ENCODE data around the gene TM7SF3. TPM values are rescaled to one million over a fixed set of nuclear protein-coding genes. Genes with fewer than 3 reads are reported as not detected.
A peak's percentile ranks its signal among the peaks of the same experiment; 100 is the strongest.

TM7SF3 gene, protein sequence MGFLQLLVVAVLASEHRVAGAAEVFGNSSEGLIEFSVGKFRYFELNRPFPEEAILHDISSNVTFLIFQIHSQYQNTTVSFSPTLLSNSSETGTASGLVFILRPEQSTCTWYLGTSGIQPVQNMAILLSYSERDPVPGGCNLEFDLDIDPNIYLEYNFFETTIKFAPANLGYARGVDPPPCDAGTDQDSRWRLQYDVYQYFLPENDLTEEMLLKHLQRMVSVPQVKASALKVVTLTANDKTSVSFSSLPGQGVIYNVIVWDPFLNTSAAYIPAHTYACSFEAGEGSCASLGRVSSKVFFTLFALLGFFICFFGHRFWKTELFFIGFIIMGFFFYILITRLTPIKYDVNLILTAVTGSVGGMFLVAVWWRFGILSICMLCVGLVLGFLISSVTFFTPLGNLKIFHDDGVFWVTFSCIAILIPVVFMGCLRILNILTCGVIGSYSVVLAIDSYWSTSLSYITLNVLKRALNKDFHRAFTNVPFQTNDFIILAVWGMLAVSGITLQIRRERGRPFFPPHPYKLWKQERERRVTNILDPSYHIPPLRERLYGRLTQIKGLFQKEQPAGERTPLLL
- 10 to 100 TPM; 40.2 to 60.0 (median 56.1) TPM for total RNA-seq

DNA sequence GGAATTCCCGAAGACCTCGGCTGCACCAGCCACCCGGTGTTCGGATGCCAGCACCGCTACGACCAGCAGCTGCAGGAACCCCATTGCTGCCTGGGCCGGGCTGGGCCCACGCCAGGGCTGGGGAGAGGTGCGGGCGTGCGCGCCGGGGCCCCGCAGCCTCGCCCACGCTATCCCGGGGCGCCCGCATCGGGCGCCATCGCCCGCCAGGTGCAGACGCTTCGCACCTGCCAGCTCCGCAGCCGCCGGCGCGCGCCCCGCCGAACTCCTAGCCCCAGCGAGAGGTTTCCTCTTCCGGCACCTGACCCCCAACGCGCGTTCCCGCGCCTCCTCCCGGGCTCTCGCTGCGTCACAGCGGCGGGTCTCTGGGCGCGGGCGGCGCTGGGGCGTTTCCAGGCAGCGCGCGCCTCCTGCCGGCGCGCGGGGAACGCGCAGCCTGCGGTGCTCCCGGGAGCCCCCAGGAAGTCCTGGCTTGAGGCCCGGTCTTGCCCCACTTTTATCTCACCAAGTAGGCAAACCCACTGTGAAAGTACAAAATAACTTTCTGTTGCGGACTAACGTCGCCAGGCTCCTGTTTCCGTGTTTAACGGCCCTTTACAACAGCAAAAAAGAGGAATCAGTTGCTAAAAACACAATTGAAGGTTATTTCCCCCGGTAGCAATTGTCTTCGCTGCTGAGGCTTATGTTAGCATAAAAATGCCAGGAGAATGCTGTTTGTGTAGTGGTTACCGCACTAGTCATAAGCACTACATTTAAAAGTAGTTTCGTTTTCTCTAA lies at the start of gene TM7SF3:
TM7SF3 (minus strand) TSS at position 300 of the 774 bp plus-strand sequence; CDS start at position 84, 216 bp downstream.
- Histone ChIP-seq H3K27ac (peak within 1 kb of the TSS; percentile 94 to 96), H3K4me3 (peak within 1 kb of the TSS; percentile 87 to 89 (median 88)), H3K4me1 (peaks cover 0 to 3% of the 10 kb centered on the region in 2 donors), H3K27me3 (no peaks in the 10 kb centered on the region), H3K9me3 (no peaks in the 10 kb centered on the region), H3K36me3 (no peaks in the 10 kb centered on the region)
- TF ChIP-seq POLR2AphosphoS5 (IDR thresholded peaks at IDR 0.05) (peak; percentile 58 to 74 (median 69)), POLR2A (IDR thresholded peaks at IDR 0.05) (no peak)
- TF ChIP-seq, protein P1, sequence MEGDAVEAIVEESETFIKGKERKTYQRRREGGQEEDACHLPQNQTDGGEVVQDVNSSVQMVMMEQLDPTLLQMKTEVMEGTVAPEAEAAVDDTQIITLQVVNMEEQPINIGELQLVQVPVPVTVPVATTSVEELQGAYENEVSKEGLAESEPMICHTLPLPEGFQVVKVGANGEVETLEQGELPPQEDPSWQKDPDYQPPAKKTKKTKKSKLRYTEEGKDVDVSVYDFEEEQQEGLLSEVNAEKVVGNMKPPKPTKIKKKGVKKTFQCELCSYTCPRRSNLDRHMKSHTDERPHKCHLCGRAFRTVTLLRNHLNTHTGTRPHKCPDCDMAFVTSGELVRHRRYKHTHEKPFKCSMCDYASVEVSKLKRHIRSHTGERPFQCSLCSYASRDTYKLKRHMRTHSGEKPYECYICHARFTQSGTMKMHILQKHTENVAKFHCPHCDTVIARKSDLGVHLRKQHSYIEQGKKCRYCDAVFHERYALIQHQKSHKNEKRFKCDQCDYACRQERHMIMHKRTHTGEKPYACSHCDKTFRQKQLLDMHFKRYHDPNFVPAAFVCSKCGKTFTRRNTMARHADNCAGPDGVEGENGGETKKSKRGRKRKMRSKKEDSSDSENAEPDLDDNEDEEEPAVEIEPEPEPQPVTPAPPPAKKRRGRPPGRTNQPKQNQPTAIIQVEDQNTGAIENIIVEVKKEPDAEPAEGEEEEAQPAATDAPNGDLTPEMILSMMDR (IDR thresholded peaks at IDR 0.05), result peak; percentile 75 to 96 (median 83)
- intact Hi-C loops (cut with DNase I; ENCODE audit: low total_unique reads), result no loop called here
- DNase-seq (ENCODE audit: low spot score in 2 of 2), result peak; percentile 89 to 91

DNA sequence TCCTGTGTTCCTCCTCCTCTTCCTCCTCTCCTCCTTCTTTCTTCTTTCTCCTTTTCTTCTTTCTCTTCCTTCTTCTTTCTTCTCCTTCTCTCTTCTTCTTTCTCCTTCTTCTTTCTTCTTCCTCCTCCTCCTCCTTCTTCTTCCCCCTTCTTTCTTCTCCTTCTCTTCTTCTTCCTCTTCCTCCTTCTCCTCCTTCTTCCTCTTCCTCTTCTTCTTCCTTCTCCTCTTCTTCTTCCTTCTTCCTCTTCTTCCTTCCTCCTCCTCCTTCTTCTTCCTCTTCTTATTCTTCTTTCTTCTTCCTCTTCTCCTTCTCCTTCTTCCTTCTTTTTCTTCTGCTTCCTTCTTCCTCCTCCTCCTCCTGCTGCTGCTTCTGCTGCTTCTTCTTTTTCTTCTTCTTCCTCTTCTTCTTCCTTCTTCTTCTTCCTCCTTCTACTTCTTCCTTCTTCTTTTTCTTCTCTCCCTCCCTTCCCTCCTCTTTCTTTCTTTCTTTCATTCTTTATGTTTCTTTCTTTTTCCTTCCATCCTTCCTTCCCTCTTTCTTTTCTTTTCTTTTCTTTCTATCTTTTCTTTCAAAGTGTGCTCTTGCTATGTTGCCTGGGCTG lies 49.2 kb upstream of the TM7SF3 start:
- Histone ChIP-seq H3K9me3 (no peaks in the 10 kb centered on the region), H3K4me3 (no peak overlapping the region), H3K27me3 (no peaks in the 10 kb centered on the region), H3K36me3 (no peaks in the 10 kb centered on the region), H3K4me1 (no peaks in the 10 kb centered on the region), H3K27ac (no peak overlapping the region)
- intact Hi-C loops (cut with DNase I; ENCODE audit: low total_unique reads), result no loop called here
- TF ChIP-seq POLR2A (IDR thresholded peaks at IDR 0.05) (no peak), POLR2AphosphoS5 (IDR thresholded peaks at IDR 0.05) (no peak)
- TF ChIP-seq, protein P1 (IDR thresholded peaks at IDR 0.05), result no peak
- DNase-seq (ENCODE audit: low spot score in 2 of 2), result no peak

DNA sequence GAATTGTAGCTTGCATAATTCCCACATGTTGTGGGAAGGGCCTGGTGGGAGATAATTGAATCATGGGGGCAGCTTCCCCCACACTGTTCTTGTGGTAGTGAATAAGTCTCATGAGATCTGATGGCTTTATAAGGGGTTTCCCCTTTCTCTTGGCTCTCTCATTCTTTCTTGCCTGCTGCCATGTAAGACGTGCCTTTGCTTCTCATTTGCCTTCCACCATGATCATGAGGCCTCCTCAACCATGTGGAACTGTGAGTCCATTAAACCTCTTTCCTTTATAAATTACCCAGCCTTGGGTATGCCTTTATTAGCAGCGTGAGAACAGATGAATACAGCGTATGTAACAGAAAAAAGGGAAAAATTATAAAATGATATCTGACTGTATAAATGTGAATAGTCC lies 47.1 kb upstream of the TM7SF3 start:
- Histone ChIP-seq H3K4me1 (no peaks in the 10 kb centered on the region), H3K9me3 (no peaks in the 10 kb centered on the region), H3K4me3 (no peak overlapping the region), H3K36me3 (no peaks in the 10 kb centered on the region), H3K27ac (no peak overlapping the region), H3K27me3 (no peaks in the 10 kb centered on the region)
- no peak for DNase-seq (ENCODE audit: low spot score in 2 of 2)
- intact Hi-C loops (cut with DNase I; ENCODE audit: low total_unique reads), result no loop called here
- TF ChIP-seq POLR2AphosphoS5 (IDR thresholded peaks at IDR 0.05), result no peak
- TF ChIP-seq, protein P1 (IDR thresholded peaks at IDR 0.05), result no peak
- no peak for TF ChIP-seq POLR2A (IDR thresholded peaks at IDR 0.05)

DNA sequence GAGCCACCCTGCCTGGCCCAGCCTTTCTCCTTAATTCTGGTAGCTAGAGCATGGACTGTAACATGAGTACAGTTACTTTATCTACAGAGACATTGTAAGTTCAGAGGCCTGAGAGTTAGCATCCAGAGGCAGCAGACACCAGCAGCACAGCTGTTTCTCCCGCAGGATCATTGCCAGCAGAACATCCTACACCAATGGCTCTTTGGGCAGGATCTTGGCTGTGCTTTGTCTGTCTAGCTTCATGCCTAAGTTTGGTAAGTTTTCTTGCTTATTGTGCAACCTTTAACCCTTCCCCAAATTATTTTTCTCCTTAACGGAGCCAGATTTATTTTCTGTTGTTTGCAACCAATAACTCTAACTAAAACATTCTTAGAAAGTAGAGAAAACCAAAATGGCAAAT lies 46.6 kb upstream of the TM7SF3 start:
- H3K4me3 ChIP-seq, result no peak overlapping the region
- no peak for DNase-seq (ENCODE audit: low spot score in 2 of 2)
- no peaks in the 10 kb centered on the region for H3K4me1 ChIP-seq
- no peaks in the 10 kb centered on the region for H3K9me3 ChIP-seq
- TF ChIP-seq POLR2AphosphoS5 (IDR thresholded peaks at IDR 0.05) (no peak), POLR2A (IDR thresholded peaks at IDR 0.05) (no peak)
- TF ChIP-seq, protein P1 (IDR thresholded peaks at IDR 0.05), result no peak
- no peaks in the 10 kb centered on the region for H3K27me3 ChIP-seq
- H3K36me3 ChIP-seq, result no peaks in the 10 kb centered on the region
- intact Hi-C loops (cut with DNase I; ENCODE audit: low total_unique reads), result no loop called here
- no peak overlapping the region for H3K27ac ChIP-seq

Measured in breast epithelium (tissue), 4 donors.